ENCODE results near the gene DACT3. TPM values are rescaled to one million over a fixed set of nuclear protein-coding genes. Genes with fewer than 3 reads are reported as not detected.
A peak's percentile ranks its signal among the peaks of the same experiment; 100 is the strongest.

DACT3 gene
- total RNA-seq, 6 donors from 2014 or later: 1.8 to 12.0 (median 4.0) TPM

DNA sequence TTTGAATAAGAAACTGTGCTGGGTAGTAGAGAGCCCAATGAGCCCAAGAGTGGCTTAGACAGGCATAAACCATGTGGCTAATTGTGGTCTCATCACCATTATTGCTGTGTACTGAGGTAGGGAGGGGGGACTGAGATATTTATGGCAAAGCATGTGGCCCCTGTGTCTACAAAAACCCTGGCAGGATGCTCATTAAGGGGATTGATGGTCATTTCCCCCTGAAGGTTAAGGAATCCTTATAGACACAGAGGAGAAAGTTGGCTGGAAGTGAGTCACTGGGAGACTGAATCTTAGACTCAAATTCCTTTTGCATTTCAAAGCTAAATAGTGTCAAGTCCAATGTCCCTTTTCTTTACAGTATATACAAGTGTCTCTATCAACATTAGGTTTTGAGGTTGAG, 9.8 kb upstream of the DACT3 start:
- no peak overlapping the region for H3K4me3 ChIP-seq
- ATAC-seq (ENCODE audit: low FRiP score in 2 of 2) (no peak), DNase-seq (no peak)
- H3K9me3 ChIP-seq: no peaks in the 10 kb centered on the region
- H3K4me1 ChIP-seq: no peaks in the 10 kb centered on the region
- H3K27me3 ChIP-seq: no peaks in the 10 kb centered on the region
- H3K36me3 ChIP-seq: peaks cover 0 to 35% (median 26%) of the 10 kb centered on the region in 4 donors
- H3K27ac ChIP-seq: no peak overlapping the region
- TF ChIP-seq EP300 (IDR thresholded peaks at IDR 0.05): no peak
- TF ChIP-seq POLR2AphosphoS5 (IDR thresholded peaks at IDR 0.05): no peak
- TF ChIP-seq, protein P1, sequence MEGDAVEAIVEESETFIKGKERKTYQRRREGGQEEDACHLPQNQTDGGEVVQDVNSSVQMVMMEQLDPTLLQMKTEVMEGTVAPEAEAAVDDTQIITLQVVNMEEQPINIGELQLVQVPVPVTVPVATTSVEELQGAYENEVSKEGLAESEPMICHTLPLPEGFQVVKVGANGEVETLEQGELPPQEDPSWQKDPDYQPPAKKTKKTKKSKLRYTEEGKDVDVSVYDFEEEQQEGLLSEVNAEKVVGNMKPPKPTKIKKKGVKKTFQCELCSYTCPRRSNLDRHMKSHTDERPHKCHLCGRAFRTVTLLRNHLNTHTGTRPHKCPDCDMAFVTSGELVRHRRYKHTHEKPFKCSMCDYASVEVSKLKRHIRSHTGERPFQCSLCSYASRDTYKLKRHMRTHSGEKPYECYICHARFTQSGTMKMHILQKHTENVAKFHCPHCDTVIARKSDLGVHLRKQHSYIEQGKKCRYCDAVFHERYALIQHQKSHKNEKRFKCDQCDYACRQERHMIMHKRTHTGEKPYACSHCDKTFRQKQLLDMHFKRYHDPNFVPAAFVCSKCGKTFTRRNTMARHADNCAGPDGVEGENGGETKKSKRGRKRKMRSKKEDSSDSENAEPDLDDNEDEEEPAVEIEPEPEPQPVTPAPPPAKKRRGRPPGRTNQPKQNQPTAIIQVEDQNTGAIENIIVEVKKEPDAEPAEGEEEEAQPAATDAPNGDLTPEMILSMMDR (IDR thresholded peaks at IDR 0.05): no peak
- no peak for TF ChIP-seq POLR2A (IDR thresholded peaks at IDR 0.05)

DNA sequence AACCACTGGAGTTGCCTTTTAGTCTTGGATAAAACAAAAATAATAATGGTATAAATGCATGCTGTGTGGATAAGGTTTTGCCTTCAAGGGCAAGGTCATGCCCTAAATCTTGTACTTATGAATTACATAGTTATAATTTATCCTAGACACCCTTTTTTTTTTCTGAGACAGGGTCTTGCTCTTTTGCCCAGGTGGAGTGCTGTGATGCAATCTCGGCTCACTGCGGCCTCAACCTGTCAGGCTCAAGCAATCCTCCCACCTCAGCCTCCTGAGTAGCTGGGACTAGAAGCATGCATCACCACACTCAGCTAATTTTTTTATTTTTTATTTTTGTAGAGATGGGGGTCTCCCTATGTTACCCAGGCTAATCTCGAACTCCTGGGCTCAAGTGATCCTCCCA, 7.7 kb upstream of the DACT3 start:
- H3K9me3 ChIP-seq: no peaks in the 10 kb centered on the region
- no peaks in the 10 kb centered on the region for H3K4me1 ChIP-seq
- no peak overlapping the region for H3K27ac ChIP-seq
- no peak for ATAC-seq (ENCODE audit: low FRiP score in 2 of 2)
- TF ChIP-seq, protein P1 (IDR thresholded peaks at IDR 0.05): no peak
- TF ChIP-seq POLR2A (IDR thresholded peaks at IDR 0.05) (no peak), POLR2AphosphoS5 (IDR thresholded peaks at IDR 0.05) (no peak)
- WGBS, 2 donors: 89 to 95% methylated on average over 3 of the region's 3 CpGs
- H3K36me3 ChIP-seq: peaks cover 0 to 14% (median 7%) of the 10 kb centered on the region in 4 donors
- no peak for DNase-seq
- no peak overlapping the region for H3K4me3 ChIP-seq
- no peaks in the 10 kb centered on the region for H3K27me3 ChIP-seq

DNA sequence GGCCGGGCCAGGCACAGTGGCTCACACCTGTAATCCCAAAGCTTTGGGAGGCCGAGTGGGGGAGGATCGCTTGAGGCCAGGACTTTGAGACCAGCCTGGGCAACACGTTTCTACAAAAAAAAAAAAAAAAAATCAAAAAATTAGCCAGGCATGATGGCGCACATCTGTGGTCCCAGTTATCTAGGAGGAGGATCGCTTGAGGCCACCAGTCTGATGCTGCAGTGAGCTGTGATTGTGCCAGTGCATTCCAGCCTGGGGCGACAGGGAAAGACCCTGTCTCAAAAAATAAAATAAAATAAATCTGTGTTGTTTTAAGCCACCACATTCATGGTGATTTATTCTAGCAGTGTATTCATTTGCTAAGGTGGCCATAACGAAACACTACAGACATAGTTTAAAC, 4.1 kb upstream of the DACT3 start:
- no peaks in the 10 kb centered on the region for H3K9me3 ChIP-seq
- peaks cover 0 to 6% (median 4%) of the 10 kb centered on the region in 4 donors for H3K27me3 ChIP-seq
- no peak overlapping the region for H3K27ac ChIP-seq
- TF ChIP-seq POLR2AphosphoS5 (IDR thresholded peaks at IDR 0.05): no peak
- no peak for TF ChIP-seq POLR2A (IDR thresholded peaks at IDR 0.05)
- no peak for TF ChIP-seq EP300 (IDR thresholded peaks at IDR 0.05)
- TF ChIP-seq, protein P1 (IDR thresholded peaks at IDR 0.05): no peak
- DNase-seq: no peak
- WGBS, 2 donors: 88% methylated on average over 8 of the region's 8 CpGs
- no peak overlapping the region for H3K4me3 ChIP-seq
- H3K4me1 ChIP-seq: peaks cover 12 to 19% (median 14%) of the 10 kb centered on the region in 4 donors
- ATAC-seq (ENCODE audit: low FRiP score in 2 of 2): no peak
- H3K36me3 ChIP-seq: no peaks in the 10 kb centered on the region

DNA sequence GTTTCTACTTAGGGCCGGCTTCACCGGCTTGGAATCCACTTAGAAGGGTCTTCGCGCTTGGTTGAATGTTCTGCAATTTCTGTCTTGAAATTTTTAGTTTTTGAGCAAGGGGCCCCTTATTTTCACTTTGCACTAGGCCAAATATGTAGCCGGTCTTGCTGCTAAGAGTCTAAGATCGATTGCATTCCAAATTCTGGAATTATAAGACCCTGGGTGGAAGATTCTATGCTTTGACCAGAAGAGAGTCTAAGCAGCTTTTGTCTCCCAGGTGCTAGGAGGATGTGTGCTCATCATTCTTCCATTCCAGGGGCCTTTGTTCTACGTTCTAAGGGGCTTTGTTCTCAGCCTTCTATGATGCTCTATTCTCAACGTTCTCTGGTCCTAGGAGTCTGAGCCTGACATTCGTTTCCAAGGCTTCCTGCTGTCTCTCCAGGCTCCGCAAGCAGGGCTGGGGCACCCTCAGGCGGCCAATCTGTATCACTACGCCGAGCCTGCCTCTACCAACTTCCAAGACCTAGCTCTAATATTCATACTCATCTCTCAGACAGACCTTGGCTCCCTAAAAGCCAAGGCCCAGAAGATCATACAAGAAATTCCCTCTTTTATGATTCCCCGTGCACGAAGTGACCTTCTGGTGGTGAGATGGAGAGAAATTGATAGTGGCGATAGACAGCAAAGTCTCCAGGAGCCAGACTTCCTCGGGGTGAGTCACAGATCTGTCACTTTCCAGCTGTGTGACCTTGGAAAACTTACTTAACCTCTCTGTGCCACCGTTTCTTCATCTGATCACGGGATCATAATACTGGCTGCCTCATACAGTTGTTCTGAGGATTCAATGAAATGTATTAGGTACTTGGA, 982 bp upstream of the DACT3 start:
- Histone ChIP-seq H3K4me3 (peak overlapping the region; percentile 33 to 47 (median 34)), H3K9me3 (no peaks in the 10 kb centered on the region), H3K36me3 (no peaks in the 10 kb centered on the region), H3K27me3 (peaks cover 0 to 20% (median 11%) of the 10 kb centered on the region in 4 donors), H3K27ac (peak overlapping the region; percentile 26 to 81 (median 54)), H3K4me1 (peaks cover 20 to 29% (median 27%) of the 10 kb centered on the region in 4 donors)
- DNase-seq (peak; percentile 84 to 87), ATAC-seq (ENCODE audit: low FRiP score in 2 of 2) (peak; percentile 90 to 91)
- TF ChIP-seq, protein P1 (IDR thresholded peaks at IDR 0.05): peak; percentile 77 to 90 (median 84)
- TF ChIP-seq POLR2AphosphoS5 (IDR thresholded peaks at IDR 0.05) (peak in 1 of 2 donors; percentile 20), EP300 (IDR thresholded peaks at IDR 0.05) (no peak)
- 6 to 7% methylated on average over 19 of the region's 19 CpGs for WGBS, 2 donors

Data from upper lobe of left lung (tissue), 6 donors.